Activated T-helper 2 cell treated with anti-CD3 and anti-CD28 coated beads, Interferon-gamma antibody, Interleukin-2, Interleukin-4, amounts not matched to agents 10 μg/mL and 5 μg/mL and 100 μg/mL, durations not matched to agents 14 hours and 24 hours and 36 hours (primary cell): ENCODE data around the gene TNFSF4. TPM values are rescaled to one million over a fixed set of nuclear protein-coding genes. Genes with fewer than 3 reads are reported as not detected.

Experiments used
- DNase-seq: peaks from one replicate; pipeline ENCODE4 v3.0.0; 2021; ENCODE audit warnings: low spot score
- H3K27ac Mint-ChIP-seq: one replicate; pipeline ENCODE4 v1.8.0; 2021; ENCODE audit warnings: mixed read lengths
- H3K27me3 Mint-ChIP-seq: one replicate; pipeline ENCODE4 v1.8.0; 2021; ENCODE audit warnings: low read depth, mixed read lengths
- H3K36me3 Mint-ChIP-seq: one replicate; pipeline ENCODE4 v1.8.0; 2021; ENCODE audit warnings: low read depth, mixed read lengths
- H3K4me1 Mint-ChIP-seq: one replicate; pipeline ENCODE4 v1.8.0; 2021; ENCODE audit warnings: low read depth, mixed read lengths
- H3K4me3 Mint-ChIP-seq: one replicate; pipeline ENCODE4 v1.8.0; 2021; ENCODE audit warnings: low read depth, mild to moderate bottlenecking, moderate library complexity, mixed read lengths
- H3K9me3 Mint-ChIP-seq: one replicate; pipeline ENCODE4 v1.8.0; 2021; ENCODE audit warnings: mixed read lengths
- intact Hi-C: fragments of 100-400 bp; cut with micrococcal nuclease; formaldehyde crosslinking; loops from one replicate; pipeline ENCODE4 v1.15.1; 2023
- total RNA-seq: library from RNA; stranded (reverse); gene quantifications from 2 replicates; pipeline ENCODE4 v1.2.3, GENCODE V29; 2022

TNFSF4 gene
- total RNA-seq, 1 donor from 2014 or later: 1.3 TPM

- Mint-ChIP-seq H3K9me3 (peaks cover 23% of the 10 kb centered on the region), H3K27ac (no peak overlapping the region), H3K27me3 (peaks cover 12% of the 10 kb centered on the region), H3K36me3 (no peaks in the 10 kb centered on the region), H3K4me3 (no peak overlapping the region), H3K4me1 (peaks cover 11% of the 10 kb centered on the region)
- DNase-seq: no peak
- intact Hi-C loops: no loop called here
Measured at GRCh38 chr1:173149887-173150286, 57.2 kb downstream of the TNFSF4 start.

GRCh38 chr1:173148971-173149370 is 58.2 kb downstream of the TNFSF4 start:
- peaks cover 12% of the 10 kb centered on the region for H3K27me3 Mint-ChIP-seq
- intact Hi-C loops: loop anchor here (1.0 kb wide), 1 partner anchor 18 kb away; no protein-coding TSS in a partner anchor
- no peak overlapping the region for H3K4me3 Mint-ChIP-seq
- H3K4me1 Mint-ChIP-seq: peaks cover 11% of the 10 kb centered on the region
- no peak overlapping the region for H3K27ac Mint-ChIP-seq
- no peak for DNase-seq
- peaks cover 23% of the 10 kb centered on the region for H3K9me3 Mint-ChIP-seq
- H3K36me3 Mint-ChIP-seq: no peaks in the 10 kb centered on the region

- intact Hi-C loops: loop anchor here (1.0 kb wide), 1 partner anchor 17 kb away; no protein-coding TSS in a partner anchor
- H3K9me3 Mint-ChIP-seq: peaks cover 21% of the 10 kb centered on the region
Measured at GRCh38 chr1:173148545-173148944, 58.6 kb downstream of the TNFSF4 start.

DNA sequence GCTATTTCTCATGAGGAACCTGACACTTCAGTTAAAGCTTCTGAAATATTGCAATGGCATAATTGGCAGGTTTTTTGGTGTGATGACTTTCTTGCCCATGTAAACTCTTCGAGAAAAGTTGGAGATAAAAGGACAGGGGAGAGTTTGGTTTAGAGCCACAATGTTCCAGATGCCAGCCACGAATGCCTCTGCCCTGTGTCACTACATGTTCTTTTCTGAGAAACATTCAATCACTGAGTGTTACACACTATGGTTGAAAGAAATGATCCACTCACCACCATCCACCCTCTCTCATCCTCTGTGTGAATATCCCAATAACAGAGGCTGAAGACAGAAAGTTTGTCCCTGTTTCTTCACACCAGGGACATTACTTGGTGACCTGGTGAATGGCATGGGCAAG is 66.4 kb downstream of the TNFSF4 start:
- no peak for DNase-seq
- no peak overlapping the region for H3K27ac Mint-ChIP-seq
- H3K4me1 Mint-ChIP-seq: no peaks in the 10 kb centered on the region
- peaks cover 2% of the 10 kb centered on the region for H3K9me3 Mint-ChIP-seq
- H3K36me3 Mint-ChIP-seq: no peaks in the 10 kb centered on the region
- H3K27me3 Mint-ChIP-seq: peaks cover 7% of the 10 kb centered on the region
- intact Hi-C loops: no loop called here
- no peak overlapping the region for H3K4me3 Mint-ChIP-seq

More at GRCh38 chr1:173148545-173148944, 58.6 kb downstream of the TNFSF4 start:
- no peak for DNase-seq
- no peaks in the 10 kb centered on the region for H3K36me3 Mint-ChIP-seq
- H3K4me3 Mint-ChIP-seq: no peak overlapping the region
- H3K27ac Mint-ChIP-seq: no peak overlapping the region
- peaks cover 12% of the 10 kb centered on the region for H3K27me3 Mint-ChIP-seq
- H3K4me1 Mint-ChIP-seq: peaks cover 11% of the 10 kb centered on the region

- Mint-ChIP-seq H3K36me3 (no peaks in the 10 kb centered on the region), H3K4me1 (no peaks in the 10 kb centered on the region)
- intact Hi-C loops: no loop called here
Measured at GRCh38 chr1:173139706-173140105, 67.4 kb downstream of the TNFSF4 start.

GRCh38 chr1:173137107-173137706 is 69.9 kb downstream of the TNFSF4 start:
- intact Hi-C loops: no loop called here
- Mint-ChIP-seq H3K9me3 (no peaks in the 10 kb centered on the region), H3K27ac (no peak overlapping the region), H3K36me3 (no peaks in the 10 kb centered on the region), H3K27me3 (peaks cover 6% of the 10 kb centered on the region), H3K4me1 (no peaks in the 10 kb centered on the region), H3K4me3 (no peak overlapping the region)
- no peak for DNase-seq

More at GRCh38 chr1:173139706-173140105, 67.4 kb downstream of the TNFSF4 start:
- Mint-ChIP-seq H3K4me3 (no peak overlapping the region), H3K27me3 (peaks cover 3% of the 10 kb centered on the region), H3K27ac (no peak overlapping the region), H3K9me3 (no peaks in the 10 kb centered on the region)
- no peak for DNase-seq

DNA sequence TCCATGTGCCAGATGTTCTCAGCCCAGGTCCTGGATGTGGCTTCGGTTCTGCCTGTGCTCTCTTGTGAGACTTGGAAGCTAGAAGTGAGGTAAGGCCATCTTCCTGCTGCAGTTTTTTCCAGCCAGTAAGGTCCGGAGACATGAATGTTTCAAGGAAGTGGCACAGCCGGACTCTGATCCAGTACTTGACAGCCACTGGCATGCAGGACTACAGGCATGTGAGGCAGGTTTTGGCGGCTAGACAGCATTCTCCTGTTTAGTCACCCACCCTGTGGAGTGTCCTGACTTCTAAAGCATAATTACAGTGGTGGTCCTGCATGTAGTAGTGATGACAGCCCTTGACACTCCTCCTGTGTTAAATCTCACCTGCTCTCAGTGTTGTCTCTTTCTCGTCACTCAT is 72.3 kb downstream of the TNFSF4 start:
- Mint-ChIP-seq H3K4me1 (no peaks in the 10 kb centered on the region), H3K9me3 (no peaks in the 10 kb centered on the region), H3K36me3 (no peaks in the 10 kb centered on the region), H3K4me3 (no peak overlapping the region), H3K27me3 (peaks cover 6% of the 10 kb centered on the region), H3K27ac (no peak overlapping the region)
- intact Hi-C loops: no loop called here
- DNase-seq: no peak

GRCh38 chr1:173134029-173134428 is 73.1 kb downstream of the TNFSF4 start:
- intact Hi-C loops: no loop called here
- Mint-ChIP-seq H3K4me1 (no peaks in the 10 kb centered on the region), H3K9me3 (no peaks in the 10 kb centered on the region), H3K27ac (no peak overlapping the region), H3K36me3 (no peaks in the 10 kb centered on the region), H3K4me3 (no peak overlapping the region), H3K27me3 (peaks cover 6% of the 10 kb centered on the region)
- no peak for DNase-seq

Other genes starting within 250 kb of the TNFSF4 start
- not detected in 2 replicates for gene TNFSF18, start 156.4 kb downstream of the TNFSF4 start, total RNA-seq